GM12892 (cell line): ENCODE results near the gene KLF6.

Experiments used
- DNase-seq: peaks from one replicate; pipeline ENCODE4 v3.0.0; 2011; ENCODE audit not compliant: insufficient read length
- FAIRE-seq: peaks from 2 replicates; lab custom pipeline; 2011; peaks lifted over from hg19 to GRCh38; lab: Jason Lieb, UNC
- POLR2A ChIP-seq: IDR thresholded peaks from 2 replicates; pipeline ENCODE4 v1.6.1; 2011; ENCODE audit warnings: low read depth, low read length, control low read depth
- POLR2AphosphoS5 ChIP-seq: IDR thresholded peaks from 2 replicates; pipeline ENCODE4 v1.6.1; 2011; ENCODE audit warnings: low read depth, low read length, control low read depth
- TAF1 ChIP-seq: IDR thresholded peaks from 2 replicates; pipeline ENCODE4 v1.6.1; 2011; ENCODE audit warnings: low read depth, mild to moderate bottlenecking, control low read depth, low read length, borderline replicate concordance

Gene KLF6

DNA sequence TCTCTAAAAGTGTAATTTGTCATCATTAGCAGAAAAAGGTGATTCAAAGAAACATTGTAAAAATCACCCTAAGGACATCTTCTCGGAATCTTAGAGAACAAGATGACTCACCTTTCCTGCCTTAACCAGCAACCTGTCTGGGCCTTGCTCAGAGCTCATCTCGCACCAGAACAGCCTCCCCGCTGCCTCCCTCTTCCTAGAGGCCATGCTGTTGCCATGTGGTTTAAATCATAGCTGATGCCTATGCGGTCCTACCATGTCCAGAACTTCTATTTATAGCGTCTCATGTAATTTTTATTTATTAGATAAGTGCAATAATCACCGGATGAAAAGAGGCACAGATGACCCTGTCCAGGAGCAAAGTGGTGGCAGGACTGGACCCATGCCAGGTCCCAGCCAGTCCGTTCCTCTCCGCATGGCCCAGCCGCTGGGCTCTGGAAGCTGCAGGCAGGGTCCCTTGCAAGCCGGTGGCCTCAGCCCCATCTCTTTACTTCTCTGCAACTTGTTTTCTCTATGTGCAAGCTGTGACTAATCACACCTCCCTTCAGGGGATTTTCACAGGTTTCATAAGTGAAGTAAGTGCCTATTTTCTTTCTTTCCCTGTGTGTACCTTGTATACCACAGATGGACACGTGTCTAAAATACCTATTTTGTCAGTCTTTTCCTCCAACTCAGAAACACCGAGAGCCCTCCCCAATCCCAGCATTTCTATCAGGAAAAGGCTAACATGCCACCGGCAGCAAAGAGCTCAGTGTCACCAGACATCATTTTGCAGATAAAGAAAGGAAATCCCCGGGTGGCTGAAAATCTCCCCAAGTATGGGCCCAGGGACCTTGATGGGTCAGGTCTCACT is 27.1 kb downstream of the KLF6 start:
- TF ChIP-seq TAF1 = no peak
- TF ChIP-seq POLR2A = peak; percentile 41; the same call in 1 of the 2 replicates
- TF ChIP-seq POLR2AphosphoS5 = peak; percentile 42; the same call in 1 of the 2 replicates
- FAIRE-seq = peak; percentile 83
- no peak for DNase-seq

DNA sequence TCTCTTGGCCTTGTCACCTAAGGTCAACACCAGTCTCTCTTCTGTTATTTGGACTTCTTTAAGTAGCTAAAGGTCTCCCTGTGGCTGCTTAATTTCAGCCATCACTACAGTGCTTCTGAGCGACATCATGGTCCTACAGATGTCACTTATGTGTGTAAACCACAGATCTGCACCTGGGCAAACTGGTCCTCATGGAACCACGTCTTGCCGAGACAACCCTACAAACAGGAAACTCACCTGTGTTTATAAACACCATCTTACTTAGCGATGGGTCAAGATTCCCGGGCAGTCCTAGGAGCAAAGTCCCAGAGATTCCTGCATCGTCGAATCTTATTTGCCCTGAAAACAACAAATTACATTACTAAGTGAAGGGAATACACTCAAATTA is 27.8 kb downstream of the KLF6 start:
- DNase-seq (no peak), FAIRE-seq (no peak)
- TF ChIP-seq POLR2A (no peak), POLR2AphosphoS5 (no peak), TAF1 (no peak)

DNA sequence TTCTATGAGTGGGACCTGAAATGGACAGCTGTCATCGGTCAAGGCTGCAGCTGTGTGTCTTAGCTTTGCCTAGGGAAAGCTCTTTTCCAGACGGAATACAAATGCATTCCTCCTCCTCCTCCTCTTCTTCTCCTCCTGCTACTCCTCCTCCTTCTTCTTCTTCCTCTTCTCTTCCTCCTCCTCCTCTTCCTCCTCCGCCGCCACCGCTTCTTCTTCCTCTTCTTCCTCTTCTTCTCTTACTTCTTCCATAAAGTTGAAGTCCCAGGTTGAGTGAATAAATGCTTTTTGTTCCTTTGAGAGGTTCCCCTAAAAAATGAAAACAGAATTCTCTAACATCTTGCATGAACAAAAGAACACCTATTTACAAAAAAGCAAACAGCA is 28.7 kb downstream of the KLF6 start:
- FAIRE-seq (no peak), DNase-seq (no peak)
- TF ChIP-seq POLR2A = no peak
- no peak for TF ChIP-seq TAF1
- TF ChIP-seq POLR2AphosphoS5 = no peak

DNA sequence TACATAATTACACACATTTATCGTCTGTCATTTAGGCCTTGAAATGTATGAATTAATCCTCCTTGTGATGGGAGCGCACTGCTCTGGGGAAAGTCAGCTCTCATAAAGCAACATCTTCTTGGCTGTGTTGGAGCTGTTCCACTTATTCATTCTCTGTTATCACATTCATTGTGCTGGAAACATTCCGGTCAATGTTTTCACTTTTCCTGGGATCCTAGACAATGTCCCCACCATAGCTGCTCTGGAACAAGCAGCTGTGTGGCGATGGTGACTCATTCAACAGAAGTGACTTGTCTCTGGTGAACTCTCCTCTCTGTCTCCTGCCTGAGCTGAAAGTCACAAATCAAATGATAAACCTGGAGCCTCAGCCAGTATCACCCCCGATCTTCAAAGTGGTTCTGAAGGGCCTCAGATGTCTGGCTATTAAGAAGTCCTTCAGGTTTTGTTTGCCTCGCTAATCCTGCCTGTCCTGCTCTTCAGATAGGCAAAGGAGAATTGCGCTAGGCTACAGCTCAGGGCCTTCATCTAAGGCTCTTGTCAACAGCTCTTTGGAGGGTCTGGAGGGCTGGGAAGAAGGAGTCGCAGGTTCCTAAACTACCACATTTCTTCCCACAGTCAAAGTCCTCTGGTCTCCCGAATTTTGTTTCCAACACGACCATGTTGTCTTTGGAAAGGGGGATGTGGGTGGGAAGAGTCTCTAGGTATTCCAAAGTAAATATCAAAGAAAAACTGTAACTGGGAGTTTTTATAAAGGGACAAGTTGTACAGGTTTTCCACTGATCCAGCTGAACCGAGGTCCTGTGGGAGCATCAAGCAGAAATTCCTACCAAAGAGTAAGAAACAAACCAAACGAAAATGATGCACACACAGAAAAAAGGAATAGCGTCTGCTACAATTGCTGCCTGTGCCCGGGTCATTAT is 29.3 kb downstream of the KLF6 start:
- FAIRE-seq = no peak
- no peak for DNase-seq
- TF ChIP-seq POLR2AphosphoS5 (no peak), TAF1 (no peak), POLR2A (no peak)

DNA sequence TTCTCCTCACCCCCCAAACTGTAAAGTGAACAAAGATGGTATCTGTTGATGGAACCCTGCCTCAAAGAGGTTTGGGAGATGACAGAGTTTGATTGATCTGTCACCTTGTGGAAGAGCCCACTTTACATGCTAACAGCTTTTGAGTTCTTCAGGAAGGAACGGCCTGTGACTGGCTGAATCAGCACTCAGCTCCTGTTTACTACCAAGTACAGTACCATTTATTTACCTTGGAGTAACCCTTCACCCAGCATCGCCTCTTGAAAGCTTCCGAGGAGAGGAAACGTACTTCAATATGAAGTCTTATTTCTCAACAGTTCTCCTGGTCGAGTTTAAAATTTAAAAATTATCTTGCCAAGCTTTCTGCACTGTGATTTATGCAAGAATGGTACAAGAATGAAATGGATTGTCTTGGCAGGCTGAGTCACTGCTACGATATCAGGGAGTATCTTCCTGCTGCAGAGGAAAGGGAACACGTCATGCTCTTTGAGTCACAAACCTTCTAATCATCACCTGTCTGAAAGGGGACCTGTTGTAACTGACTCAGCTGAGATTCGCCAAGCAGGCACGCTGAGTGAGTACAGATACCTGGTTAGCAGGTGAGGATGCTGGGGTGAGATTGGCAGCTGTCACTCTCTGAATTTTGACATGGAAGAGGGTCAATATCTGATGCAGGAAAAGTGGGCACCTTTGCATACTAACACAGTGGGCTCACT is 30.1 kb downstream of the KLF6 start:
- no peak for FAIRE-seq
- TF ChIP-seq POLR2A = no peak
- no peak for TF ChIP-seq TAF1
- TF ChIP-seq POLR2AphosphoS5 = no peak
- no peak for DNase-seq

DNA sequence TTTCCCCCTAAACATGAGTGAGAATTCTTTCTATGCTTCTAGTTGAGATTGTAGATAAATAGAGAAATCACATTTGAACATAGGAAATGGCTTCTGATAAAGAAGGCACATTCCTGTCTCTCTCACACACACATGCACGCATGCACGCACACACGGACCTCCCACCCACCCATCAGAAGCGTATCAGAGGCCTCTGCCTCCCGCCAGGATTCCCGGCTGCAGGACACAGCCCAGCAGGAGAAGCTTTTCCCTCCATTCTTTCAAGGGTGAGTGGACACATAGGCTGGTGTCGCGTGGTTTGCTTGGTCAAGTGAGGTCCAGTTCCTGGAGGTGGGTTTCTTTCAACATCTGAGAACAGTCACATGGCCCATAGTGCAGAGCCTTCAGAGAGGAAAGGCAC is 34.2 kb downstream of the KLF6 start:
- no peak for DNase-seq
- TF ChIP-seq TAF1 = no peak
- no peak for TF ChIP-seq POLR2A
- no peak for TF ChIP-seq POLR2AphosphoS5
- no peak for FAIRE-seq

DNA sequence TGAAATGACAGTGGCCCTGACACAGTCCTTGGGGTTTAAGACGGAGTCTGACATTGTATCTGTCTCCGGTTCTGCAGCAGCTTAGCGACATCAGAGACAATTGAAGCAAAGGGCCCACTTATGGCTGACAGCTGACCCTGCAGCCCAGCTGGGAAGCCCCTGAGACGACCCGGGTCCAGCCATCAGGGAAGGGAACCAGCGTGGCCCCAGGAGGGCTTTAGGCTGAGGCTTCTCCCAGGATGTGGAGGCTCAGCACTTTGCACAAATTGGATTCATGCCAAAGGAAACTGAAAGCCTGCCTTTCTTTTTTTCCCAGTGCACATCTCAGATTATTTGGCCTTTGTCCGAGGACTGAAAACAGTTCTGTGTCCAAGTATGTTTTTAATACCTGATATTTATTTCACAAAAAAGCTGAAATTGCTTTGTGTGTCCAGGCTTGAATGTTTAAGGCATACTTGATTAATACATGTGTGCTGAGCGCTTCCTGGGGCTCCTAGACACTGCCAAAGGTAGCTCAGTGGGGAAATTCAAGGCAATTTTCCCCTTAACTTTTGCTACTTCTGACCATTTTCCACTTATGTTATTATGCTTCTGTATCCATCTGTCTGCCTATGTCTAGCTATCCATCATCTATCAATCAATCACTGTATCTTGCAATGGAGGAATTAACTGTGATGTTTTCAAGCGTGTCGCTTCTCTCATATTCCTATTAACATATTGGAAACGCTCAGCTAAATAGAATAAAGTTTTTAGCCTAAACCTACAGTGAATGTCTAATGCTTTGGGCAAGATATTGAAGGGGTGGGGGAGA is 34.8 kb downstream of the KLF6 start:
- TF ChIP-seq POLR2AphosphoS5 (no peak), POLR2A (no peak), TAF1 (no peak)
- FAIRE-seq (no peak), DNase-seq (no peak)

DNA sequence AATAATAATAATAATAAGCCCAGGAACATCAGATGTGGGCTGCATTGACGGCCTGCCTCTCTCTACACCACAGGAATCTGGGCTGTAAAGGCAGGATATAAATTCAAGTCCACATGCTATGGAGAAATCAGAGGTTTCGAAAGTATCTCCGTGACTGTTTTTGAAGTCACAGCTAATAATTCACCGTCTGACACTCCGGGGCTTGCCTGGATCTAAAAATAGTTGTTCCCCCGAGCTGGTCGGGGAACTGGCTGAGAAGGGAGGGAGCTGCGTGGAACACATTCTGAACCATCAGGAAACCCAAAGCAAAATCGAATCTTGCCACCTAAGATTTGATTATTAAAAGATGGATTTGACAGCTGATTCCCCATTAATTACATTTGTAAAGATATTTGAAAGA is 35.4 kb downstream of the KLF6 start:
- DNase-seq = no peak
- FAIRE-seq = no peak
- TF ChIP-seq POLR2AphosphoS5 = no peak

DNA sequence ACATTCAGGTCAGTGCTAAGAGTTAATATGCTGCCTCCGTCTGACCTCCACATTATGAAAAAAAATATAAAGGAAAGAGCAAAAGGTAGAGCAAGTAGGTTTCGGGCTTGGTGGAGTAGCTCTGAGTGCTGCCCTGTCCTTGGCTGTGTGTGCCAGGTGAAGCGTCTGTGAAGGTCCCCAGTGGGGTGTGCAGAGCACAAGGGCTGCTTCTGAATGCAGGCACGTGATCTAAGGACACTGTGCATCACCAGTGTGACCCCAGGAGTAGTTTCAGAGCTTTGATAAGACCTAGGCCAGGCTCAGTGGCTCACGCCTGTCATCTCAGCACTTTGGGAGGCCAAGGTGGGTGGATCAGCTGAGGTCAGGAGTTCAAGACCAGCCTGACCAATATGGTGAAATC is 36.0 kb downstream of the KLF6 start:
- FAIRE-seq = no peak
- DNase-seq = no peak
- TF ChIP-seq POLR2A (no peak), TAF1 (no peak), POLR2AphosphoS5 (no peak)

DNA sequence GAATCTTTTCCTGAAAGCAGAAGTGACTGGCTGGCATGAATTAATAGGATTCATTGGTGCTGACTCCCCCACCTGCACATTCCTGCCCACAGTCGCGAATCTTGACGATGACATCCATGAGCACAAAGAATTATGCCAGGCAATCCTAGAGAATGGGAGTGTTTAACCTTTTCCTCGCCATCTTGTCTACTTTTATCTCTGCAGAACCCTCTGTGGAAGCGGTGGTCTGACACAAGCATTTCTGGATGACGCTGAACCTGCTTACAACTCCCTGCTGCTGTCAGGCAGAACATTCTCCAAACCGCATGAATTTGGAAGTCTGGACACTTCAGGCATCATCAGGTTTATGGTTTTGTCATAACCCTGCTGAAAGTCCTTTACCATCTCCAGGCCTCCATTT is 36.5 kb downstream of the KLF6 start:
- no peak for FAIRE-seq
- TF ChIP-seq TAF1 = no peak
- TF ChIP-seq POLR2A = no peak
- no peak for TF ChIP-seq POLR2AphosphoS5
- no peak for DNase-seq

DNA sequence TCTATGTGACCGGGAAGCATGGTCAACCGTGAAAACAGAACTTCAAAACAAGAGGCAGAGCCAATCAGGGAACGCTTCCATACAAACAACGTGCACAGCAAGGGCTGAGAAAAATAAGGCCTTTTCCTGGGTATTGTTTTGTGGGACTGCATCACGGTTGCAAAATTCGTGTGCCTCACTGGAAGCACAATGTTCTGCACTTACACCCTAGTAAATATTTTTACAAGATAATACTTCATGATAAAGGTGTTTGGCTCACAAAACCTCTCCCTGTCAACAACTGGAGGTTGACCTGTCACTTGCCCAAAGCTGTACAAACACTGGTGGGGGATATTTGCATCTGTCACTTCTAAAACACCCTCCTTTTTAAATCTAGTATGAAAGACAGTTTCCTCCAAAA is 37.0 kb downstream of the KLF6 start:
- no peak for TF ChIP-seq POLR2AphosphoS5
- no peak for TF ChIP-seq TAF1
- no peak for TF ChIP-seq POLR2A
- FAIRE-seq (no peak), DNase-seq (no peak)
